ENCODE data around the gene TMEM163.
"Not testable (repeated sequence)": the region's sequence is repeated elsewhere in the genome, so short reads cannot be mapped to it uniquely, and the experiment has no call there.

The TMEM163 gene

DNA sequence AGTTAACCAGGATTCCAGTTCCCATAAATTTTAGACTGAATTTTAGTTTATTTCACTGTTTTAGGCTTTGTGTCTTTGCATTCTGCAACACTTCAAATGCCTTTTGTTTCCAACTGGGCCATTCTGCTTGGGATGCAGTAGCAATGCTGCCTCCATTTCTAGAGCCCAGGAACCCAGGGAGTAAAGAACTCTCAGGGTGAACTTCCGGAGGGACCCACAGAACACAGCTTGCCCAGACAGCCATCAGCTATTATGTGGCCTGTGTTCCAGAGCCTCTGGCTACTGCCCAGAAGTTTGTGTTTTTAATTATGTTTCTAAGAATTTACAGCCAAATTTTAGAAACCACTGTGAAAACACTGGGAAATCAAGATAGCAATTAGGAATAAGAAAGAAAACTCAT is 145.1 kb downstream of the TMEM163 start:
- DNase-seq: no peak

DNA sequence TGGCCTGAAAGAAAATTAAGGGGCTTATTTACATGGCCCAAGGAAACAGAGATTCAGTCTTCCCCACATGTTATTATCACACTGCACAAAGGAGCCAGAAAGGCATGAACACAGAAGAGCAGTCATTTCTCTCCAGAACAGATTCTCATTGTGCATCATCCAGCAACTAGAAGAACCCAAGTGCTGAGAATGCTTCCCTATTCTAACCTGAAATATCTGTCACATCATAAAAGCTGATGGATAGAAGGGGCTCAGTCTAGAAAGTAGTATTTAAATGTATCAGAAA is 145.8 kb downstream of the TMEM163 start:
- no peak for DNase-seq

- DNase-seq: no peak
These were observed 146.3 kb downstream of the TMEM163 start for GRCh38 chr2:134572314-134573084.

- no peak for DNase-seq
These were observed 148.1 kb downstream of the TMEM163 start for GRCh38 chr2:134570676-134571075.

DNA sequence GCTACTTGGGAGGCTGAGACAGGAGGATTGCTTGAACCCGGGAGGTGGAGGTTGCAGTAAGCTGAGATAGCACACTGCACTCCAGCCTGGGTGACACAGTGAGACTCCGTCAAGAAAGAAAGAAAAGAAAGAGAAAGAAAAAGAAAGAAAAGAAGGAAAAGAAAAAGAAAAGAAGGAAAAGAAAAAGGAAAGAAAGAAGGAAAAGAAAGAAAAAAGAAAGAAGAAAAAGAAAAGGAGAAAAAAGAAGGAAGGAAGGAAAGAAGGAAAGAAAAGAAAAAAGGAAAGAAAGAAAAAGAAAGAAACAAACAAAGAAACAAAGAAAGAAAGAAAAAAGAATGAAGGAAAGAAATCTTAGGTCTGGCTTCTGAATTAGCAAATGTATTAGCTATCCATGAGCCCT is 150.4 kb downstream of the TMEM163 start:
- no peak for DNase-seq

- no peak for DNase-seq
These were observed 151.1 kb downstream of the TMEM163 start for GRCh38 chr2:134567666-134568065.

- not testable (repeated sequence) for DNase-seq
These were observed 153.8 kb downstream of the TMEM163 start for GRCh38 chr2:134564955-134565354.

DNA sequence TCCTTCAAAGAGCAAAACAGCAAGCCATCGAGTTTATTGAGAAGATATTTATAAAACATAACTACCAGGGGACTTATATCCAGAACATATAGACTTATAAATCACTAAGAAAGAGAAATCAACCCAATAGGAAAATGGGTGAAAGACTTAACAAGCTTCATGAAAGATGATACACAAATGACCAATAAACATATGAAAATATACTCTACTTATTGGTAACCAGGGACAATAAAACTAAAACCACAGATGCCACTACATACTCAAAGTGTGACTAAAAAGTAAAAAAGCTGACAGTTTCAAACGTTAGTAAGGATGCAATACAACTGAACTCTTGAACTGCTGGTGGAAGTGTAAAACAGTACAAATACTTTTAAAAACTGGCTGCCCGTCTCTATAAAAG is 154.3 kb downstream of the TMEM163 start:
- no peak for DNase-seq

- DNase-seq: peak; percentile 83
These were observed 160.5 kb downstream of the TMEM163 start for GRCh38 chr2:134558208-134558830.

- no peak for DNase-seq
These were observed 163.4 kb downstream of the TMEM163 start for GRCh38 chr2:134555411-134555810.

DNA sequence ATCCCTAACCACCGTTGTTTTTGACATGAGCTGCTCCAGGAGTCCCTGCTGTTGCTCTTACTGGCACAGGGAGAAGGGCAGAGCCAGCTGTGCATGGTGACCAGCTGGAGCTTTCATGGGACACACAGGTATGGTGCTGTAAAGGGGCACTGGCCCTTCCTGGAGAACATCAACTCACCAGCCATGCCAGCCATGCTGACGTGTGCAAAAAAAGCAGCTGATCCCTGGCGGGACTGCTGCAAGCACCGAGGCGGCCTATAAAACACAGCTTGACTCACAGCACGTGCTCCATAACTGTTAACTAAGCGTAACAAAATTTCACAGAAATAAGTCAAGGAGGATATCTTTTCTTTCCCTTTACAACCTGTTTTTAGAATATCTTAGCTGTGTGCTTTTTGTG is 165.1 kb downstream of the TMEM163 start:
- no peak for DNase-seq

- DNase-seq: no peak
These were observed 168.1 kb downstream of the TMEM163 start for GRCh38 chr2:134550566-134551164.

DNA sequence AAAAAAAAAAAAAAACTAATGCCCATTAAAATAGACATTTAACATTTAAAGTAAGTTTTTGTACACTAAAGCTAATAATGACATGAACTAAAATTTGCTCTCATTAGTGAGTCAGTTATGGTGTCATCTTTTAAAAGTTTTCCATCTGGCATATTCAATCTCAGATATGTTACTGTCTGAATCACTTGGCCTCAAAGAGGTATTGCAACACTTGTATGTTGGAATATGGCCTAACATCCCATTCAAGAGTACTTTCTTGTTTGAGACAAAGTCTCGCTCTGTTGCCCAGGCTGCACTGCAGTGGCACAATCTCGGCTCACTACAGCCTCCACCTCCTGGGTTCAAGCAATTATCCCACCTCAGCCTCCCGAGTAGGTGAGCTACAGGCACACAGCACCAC is 169.7 kb downstream of the TMEM163 start:
- DNase-seq: no peak

GRCh38 chr2:134540990-134541389 is 177.8 kb downstream of the TMEM163 start:
- no peak for DNase-seq

DNA sequence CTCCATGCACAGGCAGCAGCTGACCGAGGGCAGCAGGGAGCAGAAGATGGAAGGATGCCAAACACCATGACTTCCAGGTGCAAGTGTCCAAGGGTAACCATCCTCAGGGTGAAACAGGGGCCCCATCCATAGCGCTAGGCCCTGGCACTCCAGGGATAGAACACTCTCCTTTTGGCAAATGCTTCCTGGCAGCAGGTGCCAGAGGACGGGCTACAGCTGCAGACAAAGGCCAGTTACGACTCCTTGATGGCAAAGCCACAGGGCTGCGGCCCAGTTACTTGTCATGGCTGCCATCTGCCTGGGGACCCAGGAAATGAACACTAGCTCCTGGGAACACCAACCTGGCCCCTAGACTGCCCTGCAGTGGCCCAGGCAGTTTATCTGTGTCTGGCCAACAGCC is 178.8 kb downstream of the TMEM163 start:
- DNase-seq: peak; percentile 78

DNA sequence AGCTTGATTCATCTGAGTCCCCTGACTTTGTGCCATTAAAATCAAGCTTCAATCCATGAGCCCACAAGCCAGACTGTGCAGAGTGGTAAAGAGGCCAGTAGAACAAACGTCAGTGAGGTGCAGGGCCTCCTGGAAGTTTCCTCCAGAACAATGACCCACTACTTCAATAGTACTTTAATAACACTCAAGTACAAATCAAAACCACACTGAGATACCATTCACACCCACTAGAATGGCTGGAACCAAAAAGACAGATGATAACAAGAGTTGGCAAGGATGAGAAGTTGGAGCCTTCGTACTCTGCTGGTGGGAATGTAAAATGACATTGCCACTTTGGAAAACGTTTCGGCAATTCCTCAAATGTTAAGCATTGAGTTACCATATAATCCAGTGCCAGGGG is 181.1 kb downstream of the TMEM163 start:
- DNase-seq: no peak

DNA sequence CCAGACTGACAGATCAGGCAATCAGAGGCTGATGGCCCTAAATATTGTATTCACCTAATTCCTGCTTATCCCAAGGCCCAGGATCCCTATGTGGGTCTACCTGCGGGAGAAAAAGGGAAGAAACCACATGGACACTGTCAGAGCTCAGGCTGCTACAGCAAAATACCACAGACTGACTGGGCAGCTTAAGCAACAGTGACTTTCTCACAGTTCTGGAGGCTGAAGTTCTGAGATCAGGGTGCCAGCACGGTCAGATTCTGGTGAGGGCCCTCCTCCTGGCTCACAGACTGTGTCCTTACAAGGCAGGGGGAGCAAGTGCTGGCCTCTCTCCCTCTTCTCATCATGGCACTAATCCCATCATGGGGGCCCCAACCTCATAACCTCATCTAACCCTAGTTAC is 181.7 kb downstream of the TMEM163 start:
- DNase-seq: no peak

GRCh38 chr2:134536296-134536695 is 182.5 kb downstream of the TMEM163 start:
- DNase-seq: no peak

DNA sequence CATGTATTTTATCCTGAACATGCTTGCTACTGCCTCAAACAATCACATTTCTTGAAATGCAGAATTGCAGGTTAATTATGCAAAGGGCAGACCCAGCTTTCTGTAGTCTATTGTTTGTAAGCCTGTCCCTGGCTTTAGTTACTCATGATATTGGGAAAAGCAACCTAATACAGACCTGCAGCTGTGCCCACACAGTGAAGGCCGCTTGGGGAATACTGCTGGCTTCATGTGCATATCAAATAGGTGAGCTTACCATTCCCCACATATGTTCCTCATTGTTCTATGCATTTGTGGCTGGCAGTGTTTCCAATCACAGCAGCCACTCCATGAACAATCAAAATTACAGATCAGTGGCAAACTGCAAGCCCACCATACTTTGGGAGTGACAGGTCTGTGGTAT is 186.3 kb downstream of the TMEM163 start:
- DNase-seq: no peak

DNA sequence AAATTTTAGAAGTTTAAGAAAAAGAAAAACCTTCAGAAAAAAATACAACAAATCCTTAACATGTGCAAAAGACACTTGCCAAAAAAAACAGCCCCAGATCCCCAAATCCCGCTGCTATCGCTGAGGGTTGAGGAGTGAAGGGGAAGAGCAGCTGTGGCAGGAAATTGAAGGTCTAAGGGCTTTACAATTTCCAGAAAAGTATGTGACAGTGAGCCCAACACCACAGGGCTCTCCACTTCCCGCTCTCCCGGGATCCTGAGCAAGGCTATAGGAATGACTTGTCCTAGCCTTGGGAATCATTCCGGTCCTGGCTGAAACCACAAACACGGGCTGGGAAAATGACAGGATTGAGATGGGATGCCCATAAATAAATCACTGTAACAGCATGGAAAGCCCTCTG is 191.4 kb downstream of the TMEM163 start:
- no peak for DNase-seq

DNA sequence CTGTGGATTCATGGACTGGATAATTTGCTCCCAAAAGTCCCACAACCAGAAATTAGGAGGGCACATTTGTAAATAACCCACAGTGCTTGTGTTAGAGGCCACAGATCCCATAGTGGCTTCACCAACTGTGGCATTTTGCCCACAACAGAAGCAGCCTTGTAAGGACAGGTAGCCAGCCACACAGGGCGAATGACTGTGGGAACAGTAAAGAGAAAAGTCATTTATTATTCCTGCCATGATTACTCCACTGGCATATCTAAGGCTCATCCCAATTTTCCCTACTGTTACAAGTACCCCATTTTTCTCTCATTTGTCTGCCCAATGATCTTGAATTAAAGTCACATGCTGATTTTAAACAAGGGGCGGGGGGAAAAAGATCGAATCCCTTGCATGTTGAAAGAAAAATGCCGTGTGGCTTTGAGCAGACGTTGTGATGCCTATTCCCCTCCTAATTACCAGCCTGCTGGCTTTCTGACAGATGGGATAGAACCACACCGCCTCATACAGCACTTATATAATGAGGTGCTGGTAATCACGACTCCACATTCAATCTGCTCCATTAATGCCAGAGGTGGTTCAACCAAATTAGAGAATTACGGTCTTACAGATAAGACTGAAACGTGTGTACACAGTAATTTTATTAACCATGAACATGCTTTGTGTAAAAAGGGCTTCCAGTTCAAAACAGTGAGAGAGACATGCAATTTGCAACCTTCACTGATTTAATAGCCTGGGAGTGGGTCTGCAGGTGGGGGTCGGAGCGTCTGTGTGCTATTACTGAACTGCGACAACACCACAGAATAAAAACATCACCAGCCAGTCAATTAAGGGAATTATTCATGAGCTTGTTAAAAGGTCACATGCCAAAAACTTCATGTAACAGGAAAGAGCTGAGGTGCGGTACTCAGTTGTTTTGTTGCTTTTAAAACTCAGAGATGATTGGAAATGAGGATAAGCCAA is 196.0 kb downstream of the TMEM163 start:
- peak; percentile 20 for DNase-seq

DNA sequence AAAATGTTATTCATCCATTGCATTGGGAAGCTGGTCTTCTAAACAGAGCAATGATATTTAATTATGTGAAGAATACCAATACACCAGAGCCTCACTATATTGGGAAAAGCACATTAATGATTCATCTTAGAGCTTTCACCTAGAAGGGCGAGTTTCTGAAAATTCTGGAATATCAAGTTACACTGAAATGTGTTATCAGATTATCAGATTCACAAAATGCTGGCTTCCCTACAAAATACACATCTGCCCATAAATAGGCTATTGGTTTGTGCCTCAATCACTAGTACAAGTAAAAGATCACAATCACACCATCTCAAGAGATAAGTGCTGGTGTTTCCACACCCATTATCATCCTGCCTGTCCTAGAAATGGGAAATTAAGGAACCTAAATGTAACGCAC is 200.7 kb downstream of the TMEM163 start:
- no peak for DNase-seq

DNA sequence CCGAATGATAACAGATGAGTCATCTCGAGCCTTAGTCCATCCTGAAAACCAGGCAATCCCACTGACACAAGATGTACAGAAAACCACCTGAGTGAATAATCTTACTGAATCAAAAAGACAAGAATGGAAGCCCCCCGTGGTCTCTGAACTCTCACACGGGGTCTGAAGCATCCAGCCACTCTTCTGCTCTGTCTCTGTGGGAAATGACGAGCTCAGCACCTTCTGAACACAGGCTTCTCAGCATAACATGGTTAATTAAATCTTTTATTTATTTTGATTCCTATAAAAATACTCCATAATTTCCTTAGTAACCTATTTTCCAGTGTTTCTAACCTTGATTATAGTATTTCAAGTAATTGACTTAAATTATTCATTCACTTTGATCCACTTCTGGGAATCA is 203.7 kb downstream of the TMEM163 start:
- DNase-seq: no peak

- DNase-seq: no peak
These were observed 205.4 kb downstream of the TMEM163 start for GRCh38 chr2:134513465-134513804.

All from DMS153 (cell line).